K562 (cell line): ENCODE results near the gene DNM1. TPM values are rescaled to one million over a fixed set of nuclear protein-coding genes. Genes with fewer than 3 reads are reported as not detected.

ENCODE experiments used
- BDP1 ChIP-seq: IDR thresholded peaks from 3 replicates; pipeline ENCODE4 v1.6.1; 2011; ENCODE audit not compliant: insufficient read length, insufficient read depth
- EZH2 ChIP-seq: IDR thresholded peaks from 2 replicates; pipeline ENCODE4 v1.6.1; 2012; ENCODE audit warnings: low read depth, mild to moderate bottlenecking, inconsistent platforms, low read length, borderline replicate concordance
- HNRNPH1 ChIP-seq: fragments of 200-400 bp; formaldehyde crosslinking; optimal IDR thresholded peaks from 2 replicates; pipeline ENCODE3; 2017; ENCODE audit warnings: low read depth, mild to moderate bottlenecking, low read length, moderate library complexity
- HNRNPK ChIP-seq: fragments of 200-400 bp; formaldehyde crosslinking; IDR thresholded peaks from one replicate; pipeline ENCODE4 v1.6.1; 2018; ENCODE audit warnings: mild to moderate bottlenecking, low read depth, low read length; ENCODE audit not compliant: poor library complexity, severe bottlenecking
- KAT8 ChIP-seq: fragments of 450-650 bp; IDR thresholded peaks from 2 replicates; pipeline ENCODE4 v1.6.1; 2016; ENCODE audit warnings: low read depth, mild to moderate bottlenecking
- LEF1 ChIP-seq: fragments of 450-650 bp; IDR thresholded peaks from 2 replicates; pipeline ENCODE4 v1.6.1; 2016; ENCODE audit warnings: mild to moderate bottlenecking
- MEIS2 ChIP-seq: fragments of 450-650 bp; IDR thresholded peaks from 2 replicates; pipeline ENCODE4 v1.6.1; 2014; ENCODE audit warnings: mild to moderate bottlenecking; ENCODE audit not compliant: partially characterized antibody
- NFATC3 ChIP-seq: fragments of 450-650 bp; IDR thresholded peaks from 2 replicates; pipeline ENCODE4 v1.6.1; 2017; ENCODE audit warnings: mild to moderate bottlenecking
- PHB2 ChIP-seq: fragments of 450-650 bp; IDR thresholded peaks from 2 replicates; pipeline ENCODE4 v1.6.1; 2017; ENCODE audit warnings: low read depth
- PHF8 ChIP-seq: fragments of 200-600 bp; sonication (generic); IDR thresholded peaks from 2 replicates; pipeline ENCODE4 v1.6.1; 2012; ENCODE audit warnings: mixed run types, mild to moderate bottlenecking, inconsistent platforms, low read length, moderate library complexity, borderline replicate concordance
- TCF3 ChIP-seq: sonication (generic); formaldehyde crosslinking; IDR thresholded peaks from 2 replicates; pipeline ENCODE4 v1.4.0; 2020; ENCODE audit warnings: mild to moderate bottlenecking, missing genetic modification reagents
- TEAD1 ChIP-seq, 2 experiments: fragments of 450-650 bp in 1 of 2; sonication (generic) in 1 of 2; formaldehyde crosslinking; IDR thresholded peaks; 2 replicates each; pipeline versions ENCODE4 v1.4.0 to v1.8.0; 2020 to 2022; ENCODE audit warnings: mild to moderate bottlenecking in 2 of 2, missing genetic modification reagents in 1 of 2
- ZFP30 ChIP-seq: fragments of 250-450 bp; sonication (Bioruptor Pico); IDR thresholded peaks from 2 replicates; pipeline ENCODE4 v1.8.0; 2022; ENCODE audit warnings: moderate library complexity, mild to moderate bottlenecking, inconsistent platforms, borderline replicate concordance
- ZNF263 ChIP-seq: sonication (generic); formaldehyde crosslinking; IDR thresholded peaks from 2 replicates; pipeline ENCODE4 v1.8.0; 2022; ENCODE audit warnings: mild to moderate bottlenecking, missing genetic modification reagents, borderline replicate concordance
- ZNF431 ChIP-seq: sonication (generic); formaldehyde crosslinking; IDR thresholded peaks from 2 replicates; pipeline ENCODE4 v1.8.0; 2022; ENCODE audit warnings: mild to moderate bottlenecking, missing genetic modification reagents
- polyA plus RNA-seq, 8 experiments: library from polyadenylated mRNA; depleted of rRNA in 4 of 8; stranded (reverse) in 5 of 8; unstranded in 3 of 8; fragments of >200 nt; fragmentation: Nextera tagmentation in 2 of 8; fragmentation: Illumina TruSeq in 1 of 8; extraction: Ambion mirVana in 2 of 8; extraction: Trizol in 1 of 8; gene quantifications; 2 replicates each; pipeline versions ENCODE4 v1.2.1 to v1.2.3, GENCODE V29; 2011 to 2014; ENCODE audit warnings: inconsistent platforms in 1 of 8, missing spikeins in 1 of 8
- total RNA-seq, 7 experiments: library from RNA; depleted of rRNA in 6 of 7; stranded (reverse); fragments of >200 nt in 6 of 7; fragmentation: Illumina TruSeq in 2 of 7; extraction: Trizol in 2 of 7; gene quantifications; 2 replicates each; pipeline versions ENCODE4 v1.2.1 to v1.2.3, GENCODE V29; 2011 to 2021; ENCODE audit warnings: low replicate concordance in 1 of 7
- TF ChIP-seq, protein P1 (sequence below): fragments of 250-450 bp; sonication (Bioruptor Pico); IDR thresholded peaks from 2 replicates; pipeline ENCODE4 v1.5.0; 2021
- TF ChIP-seq, protein P2 (sequence below): fragments of 450-650 bp; formaldehyde crosslinking; conservative IDR thresholded peaks from 2 replicates; pipeline ENCODE4 v1.4.0; 2022; ENCODE audit warnings: mild to moderate bottlenecking, missing genetic modification characterization
- TF ChIP-seq, protein P3 (sequence below): fragments of 250-450 bp; sonication (Bioruptor Pico); IDR thresholded peaks from 2 replicates; pipeline ENCODE4 v1.4.0; 2020; ENCODE audit warnings: mild to moderate bottlenecking, moderate library complexity

DNM1 gene
- total and polyA plus RNA-seq, 9 of the 15 experiments (the other 6 are each of a cell fraction or from before 2014, with no cell fraction given), result 0.39 to 23.1 (median 9.1) TPM

DNA sequence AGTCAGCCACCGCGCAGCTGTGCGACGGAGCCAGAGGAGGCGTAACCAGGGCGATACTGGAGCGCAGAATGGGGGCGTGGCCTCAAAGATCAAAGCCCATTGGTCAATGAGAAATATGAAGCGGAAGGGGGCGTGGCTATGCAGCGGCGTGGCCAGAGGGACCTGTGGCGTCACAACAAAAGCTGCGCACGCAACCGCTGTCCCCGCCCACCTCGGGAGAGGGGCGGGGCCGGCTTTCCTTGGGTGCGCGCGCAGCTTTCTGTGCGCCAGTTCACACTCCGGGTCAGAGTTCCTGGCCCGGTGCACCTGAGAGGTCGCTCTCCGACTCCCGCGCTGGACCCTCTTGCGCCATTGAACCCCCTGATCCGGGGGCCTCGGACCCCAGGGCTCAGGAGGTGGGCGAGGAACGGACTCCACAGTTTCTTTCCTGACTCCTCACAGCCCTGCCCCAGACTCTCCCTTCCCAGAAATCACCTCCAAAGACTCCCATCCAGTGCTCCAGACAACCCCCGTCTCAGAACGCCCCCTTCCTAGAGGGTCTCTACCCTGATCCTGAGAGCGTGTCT is 72.9 kb downstream of the DNM1 start, which contains the start of gene SWI5 (continued):
- TF ChIP-seq EZH2, result no peak
- TF ChIP-seq TEAD1 (CRISPR knock-in tag; IDR thresholded peaks at IDR 0.05), result no peak
- TF ChIP-seq PHB2, result no peak
- TF ChIP-seq ZNF431 (CRISPR knock-in tag), result no peak
- TF ChIP-seq, protein P1, sequence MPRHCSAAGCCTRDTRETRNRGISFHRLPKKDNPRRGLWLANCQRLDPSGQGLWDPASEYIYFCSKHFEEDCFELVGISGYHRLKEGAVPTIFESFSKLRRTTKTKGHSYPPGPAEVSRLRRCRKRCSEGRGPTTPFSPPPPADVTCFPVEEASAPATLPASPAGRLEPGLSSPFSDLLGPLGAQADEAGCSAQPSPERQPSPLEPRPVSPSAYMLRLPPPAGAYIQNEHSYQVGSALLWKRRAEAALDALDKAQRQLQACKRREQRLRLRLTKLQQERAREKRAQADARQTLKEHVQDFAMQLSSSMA, result no peak
- peak; percentile 93 for TF ChIP-seq PHF8
- TF ChIP-seq, protein P2, sequence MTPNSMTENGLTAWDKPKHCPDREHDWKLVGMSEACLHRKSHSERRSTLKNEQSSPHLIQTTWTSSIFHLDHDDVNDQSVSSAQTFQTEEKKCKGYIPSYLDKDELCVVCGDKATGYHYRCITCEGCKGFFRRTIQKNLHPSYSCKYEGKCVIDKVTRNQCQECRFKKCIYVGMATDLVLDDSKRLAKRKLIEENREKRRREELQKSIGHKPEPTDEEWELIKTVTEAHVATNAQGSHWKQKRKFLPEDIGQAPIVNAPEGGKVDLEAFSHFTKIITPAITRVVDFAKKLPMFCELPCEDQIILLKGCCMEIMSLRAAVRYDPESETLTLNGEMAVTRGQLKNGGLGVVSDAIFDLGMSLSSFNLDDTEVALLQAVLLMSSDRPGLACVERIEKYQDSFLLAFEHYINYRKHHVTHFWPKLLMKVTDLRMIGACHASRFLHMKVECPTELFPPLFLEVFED (CRISPR knock-in tag), result no peak
- TF ChIP-seq ZFP30, result peak; percentile 61; the same call in 1 of the 2 replicates
- no peak for TF ChIP-seq NFATC3
- no peak for TF ChIP-seq HNRNPH1
- TF ChIP-seq MEIS2, result no peak
- no peak for TF ChIP-seq ZNF263 (CRISPR knock-in tag)
- no peak for TF ChIP-seq KAT8
- TF ChIP-seq LEF1, result no peak
- no peak for TF ChIP-seq TCF3 (CRISPR knock-in tag)
- TF ChIP-seq, protein P3, sequence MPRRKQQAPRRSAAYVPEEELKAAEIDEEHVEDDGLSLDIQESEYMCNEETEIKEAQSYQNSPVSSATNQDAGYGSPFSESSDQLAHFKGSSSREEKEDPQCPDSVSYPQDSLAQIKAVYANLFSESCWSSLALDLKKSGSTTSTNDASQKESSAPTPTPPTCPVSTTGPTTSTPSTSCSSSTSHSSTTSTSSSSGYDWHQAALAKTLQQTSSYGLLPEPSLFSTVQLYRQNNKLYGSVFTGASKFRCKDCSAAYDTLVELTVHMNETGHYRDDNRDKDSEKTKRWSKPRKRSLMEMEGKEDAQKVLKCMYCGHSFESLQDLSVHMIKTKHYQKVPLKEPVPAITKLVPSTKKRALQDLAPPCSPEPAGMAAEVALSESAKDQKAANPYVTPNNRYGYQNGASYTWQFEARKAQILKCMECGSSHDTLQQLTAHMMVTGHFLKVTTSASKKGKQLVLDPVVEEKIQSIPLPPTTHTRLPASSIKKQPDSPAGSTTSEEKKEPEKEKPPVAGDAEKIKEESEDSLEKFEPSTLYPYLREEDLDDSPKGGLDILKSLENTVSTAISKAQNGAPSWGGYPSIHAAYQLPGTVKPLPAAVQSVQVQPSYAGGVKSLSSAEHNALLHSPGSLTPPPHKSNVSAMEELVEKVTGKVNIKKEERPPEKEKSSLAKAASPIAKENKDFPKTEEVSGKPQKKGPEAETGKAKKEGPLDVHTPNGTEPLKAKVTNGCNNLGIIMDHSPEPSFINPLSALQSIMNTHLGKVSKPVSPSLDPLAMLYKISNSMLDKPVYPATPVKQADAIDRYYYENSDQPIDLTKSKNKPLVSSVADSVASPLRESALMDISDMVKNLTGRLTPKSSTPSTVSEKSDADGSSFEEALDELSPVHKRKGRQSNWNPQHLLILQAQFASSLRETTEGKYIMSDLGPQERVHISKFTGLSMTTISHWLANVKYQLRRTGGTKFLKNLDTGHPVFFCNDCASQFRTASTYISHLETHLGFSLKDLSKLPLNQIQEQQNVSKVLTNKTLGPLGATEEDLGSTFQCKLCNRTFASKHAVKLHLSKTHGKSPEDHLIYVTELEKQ (CRISPR knock-in tag), result no peak; the same call in 1 of the 2 replicates
- TF ChIP-seq HNRNPK, result no peak
- TF ChIP-seq BDP1, result no peak
